Esophagus muscularis mucosa (tissue), 4 donors: ENCODE results near the gene GSK3B.

ENCODE experiments used
- CTCF ChIP-seq, 3 experiments: fragments of 200-600 bp in 2 of 3; fragments of 450-650 bp in 1 of 3; sonication (generic) in 2 of 3; IDR thresholded peaks; one replicate each; pipeline ENCODE4 v1.5.1; 2017 to 2019; ENCODE audit warnings: antibody characterized with exemption in 3 of 3, mild to moderate bottlenecking in 2 of 3, moderate library complexity in 1 of 3
- EP300 ChIP-seq: sonication (generic); formaldehyde crosslinking; IDR thresholded peaks from one replicate; pipeline ENCODE4 v1.6.1; 2017; ENCODE audit warnings: antibody characterized with exemption
- POLR2A ChIP-seq: fragments of 450-650 bp; IDR thresholded peaks from one replicate; pipeline ENCODE4 v1.6.1; 2017; ENCODE audit warnings: antibody characterized with exemption, moderate library complexity, mild to moderate bottlenecking, low read depth
- POLR2AphosphoS5 ChIP-seq, 2 donors: sonication (generic); formaldehyde crosslinking; IDR thresholded peaks; one replicate each; pipeline ENCODE4 v1.6.1; 2017; ENCODE audit warnings: antibody characterized with exemption in 2 of 2

- TF ChIP-seq CTCF (IDR thresholded peaks at IDR 0.05) (no peak), POLR2A (no peak), POLR2AphosphoS5 (IDR thresholded peaks at IDR 0.05) (no peak), EP300 (no peak)
These were observed 192.2 kb downstream of the GSK3B start for GRCh38 chr3:119902061-119902460.
